HCEC 1CT (cell line): ENCODE data around the gene ANK3.

ENCODE experiments used
- DNase-seq: peaks from one replicate; pipeline ENCODE4 v3.0.0-alpha.2; 2017

Gene ANK3

GRCh38 chr10:60169111-60169510 lies 220.6 kb downstream of the ANK3 start:
- no peak for DNase-seq

- no peak for DNase-seq
Measured at GRCh38 chr10:60167050-60167449, 222.6 kb downstream of the ANK3 start.

- no peak for DNase-seq
Measured at GRCh38 chr10:60163786-60164185, 225.9 kb downstream of the ANK3 start.

- no peak for DNase-seq
Measured at GRCh38 chr10:60162631-60163030, 227.0 kb downstream of the ANK3 start.

- DNase-seq: no peak
Measured at GRCh38 chr10:60155943-60156683, 233.6 kb downstream of the ANK3 start.

GRCh38 chr10:60155099-60155877 lies 234.4 kb downstream of the ANK3 start:
- no peak for DNase-seq

GRCh38 chr10:60149003-60149402 lies 240.7 kb downstream of the ANK3 start:
- DNase-seq: peak; percentile 29

- peak; percentile 80 for DNase-seq
Measured at GRCh38 chr10:60148266-60148840, 241.3 kb downstream of the ANK3 start.

- DNase-seq: no peak
Measured at GRCh38 chr10:60147576-60148265, 242.0 kb downstream of the ANK3 start.

- DNase-seq: no peak
Measured at GRCh38 chr10:60147025-60147424, 242.7 kb downstream of the ANK3 start.

- DNase-seq: no peak
Measured at GRCh38 chr10:60144099-60144498, 245.6 kb downstream of the ANK3 start.

GRCh38 chr10:60142736-60143135 lies 246.9 kb downstream of the ANK3 start:
- no peak for DNase-seq

GRCh38 chr10:60141896-60142559 lies 247.6 kb downstream of the ANK3 start:
- no peak for DNase-seq

- no peak for DNase-seq
Measured at GRCh38 chr10:60140651-60141632, 248.7 kb downstream of the ANK3 start.

GRCh38 chr10:60139798-60140566 lies 249.7 kb downstream of the ANK3 start:
- DNase-seq: peak; percentile 75

- DNase-seq: no peak
Measured at GRCh38 chr10:60139290-60139689, 250.4 kb downstream of the ANK3 start.

- DNase-seq: no peak
Measured at GRCh38 chr10:60138842-60139241, 250.8 kb downstream of the ANK3 start.

- DNase-seq: no peak
Measured at GRCh38 chr10:60138026-60138425, 251.6 kb downstream of the ANK3 start.

- peak; percentile 15 for DNase-seq
Measured at GRCh38 chr10:60137292-60137992, 252.2 kb downstream of the ANK3 start.

- DNase-seq: no peak
Measured at GRCh38 chr10:60135020-60135419, 254.7 kb downstream of the ANK3 start.
